HepG2 (cell line): Measurements from ENCODE around the gene TMEM237. TPM values are rescaled to one million over a fixed set of nuclear protein-coding genes. Genes with fewer than 3 reads are reported as not detected.

Experiments
- ATAC-seq: fragments of 200-7000 bp; cut with Tn5 transposase; 3 replicates; pipeline ENCODE4 v1.9.1; 2020; ENCODE audit warnings: mild to moderate bottlenecking, moderate library complexity
- BruUV-seq: library from RNA; stranded (reverse); fragments of 400-500 nt; replicated peaks from 2 replicates; lab custom pipeline; 2021; lab: Mats Ljungman, UMichigan
- CTCF ChIA-PET: fragments of 300-600 bp; formaldehyde crosslinking; extraction: SDS; loops from one replicate; lab custom pipeline; 2021; ENCODE audit warnings: low total read pairs, inconsistent platforms, low intra/inter-chr PET ratio; lab: Yijun Ruan, JAX
- POLR2A ChIA-PET: fragments of 350-600 bp; sonication (Branson Sonifier 250); formaldehyde crosslinking; loops from one replicate; lab custom pipeline; 2020; ENCODE audit warnings: antibody characterized with exemption, inconsistent platforms; lab: Yijun Ruan, JAX
- DNase-seq: peaks from one replicate; pipeline ENCODE4 v3.0.0-alpha.2; 2015; ENCODE audit warnings: low spot score
- FAIRE-seq: peaks from 3 replicates; lab custom pipeline; 2011; peaks lifted over from hg19 to GRCh38; lab: Jason Lieb, UNC
- H2AFZ ChIP-seq: one replicate; pipeline ENCODE4 v1.6.1; 2011; ENCODE audit warnings: low read length, inconsistent platforms
- H3K27ac ChIP-seq: fragments of 300-600 bp; 3 replicates; pipeline ENCODE4 v1.8.0; 2011; ENCODE audit warnings: mixed run types, mild to moderate bottlenecking, mixed read lengths, low read length, inconsistent platforms; ENCODE audit not compliant: insufficient read depth; ENCODE audit errors: extremely low read length
- H3K27me3 ChIP-seq, 2 experiments: fragments of 200-600 bp in 1 of 2; 2 replicates in 1 of 2; 3 replicates in 1 of 2; pipeline versions ENCODE4 v1.6.0 to v1.8.0; 2011; ENCODE audit warnings: low read length in 2 of 2, mild to moderate bottlenecking in 2 of 2, moderate library complexity in 2 of 2, inconsistent platforms in 1 of 2; ENCODE audit not compliant: insufficient read depth in 2 of 2, control insufficient read depth in 1 of 2
- H3K36me3 ChIP-seq, 2 experiments: fragments of 200-600 bp in 1 of 2; replicated peaks in 1 of 2; 2 replicates in 1 of 2; 3 replicates in 1 of 2; pipeline versions ENCODE4 v1.5.1 to v1.8.0; 2011; ENCODE audit warnings: low read length in 2 of 2, inconsistent platforms in 1 of 2; ENCODE audit not compliant: insufficient read depth in 2 of 2, control insufficient read depth in 1 of 2
- H3K4me1 ChIP-seq: 2 replicates; pipeline ENCODE4 v1.5.1; 2012; ENCODE audit warnings: low read length, inconsistent platforms; ENCODE audit not compliant: insufficient read depth
- H3K4me2 ChIP-seq: 2 replicates; pipeline ENCODE4 v1.6.0; 2011; ENCODE audit warnings: low read depth, low read length, inconsistent platforms
- H3K4me3 ChIP-seq, 3 experiments: fragments of 200-600 bp in 1 of 3; sonication (generic), shearing (Covaris generic) in 1 of 3; replicated peaks in 1 of 3; 2 replicates each; pipeline ENCODE4 v1.5.1; 2011 to 2016; ENCODE audit warnings: low read length in 3 of 3, inconsistent platforms in 2 of 3, low read depth in 2 of 3, mild to moderate bottlenecking in 2 of 3, control low read depth in 1 of 3, mixed read lengths in 1 of 3; ENCODE audit not compliant: insufficient read depth in 1 of 3
- H3K79me2 ChIP-seq: one replicate; pipeline ENCODE4 v1.6.1; 2011; ENCODE audit warnings: low read length, inconsistent platforms; ENCODE audit not compliant: insufficient read depth
- H3K9ac ChIP-seq: 2 replicates; pipeline ENCODE4 v1.6.0; 2011; ENCODE audit warnings: mild to moderate bottlenecking, low read depth, low read length, inconsistent platforms; ENCODE audit not compliant: insufficient read depth
- H3K9me3 ChIP-seq: 2 replicates; pipeline ENCODE4 v1.5.1; 2012; ENCODE audit warnings: mild to moderate bottlenecking, low read length
- H4K20me1 ChIP-seq: 2 replicates; pipeline ENCODE4 v1.6.0; 2011; ENCODE audit warnings: inconsistent platforms, mild to moderate bottlenecking, low read length, moderate library complexity; ENCODE audit not compliant: insufficient read depth
- CTCF ChIP-seq: sonication (generic); formaldehyde crosslinking; IDR thresholded peaks from 2 replicates; pipeline ENCODE4 v1.5.0; 2020; ENCODE audit warnings: mild to moderate bottlenecking, missing genetic modification reagents, moderate library complexity
- ETV5 ChIP-seq: IDR thresholded peaks from 2 replicates; pipeline ENCODE4 v1.6.1; 2018; ENCODE audit warnings: missing biosample characterization, missing genetic modification reagents, inconsistent platforms, borderline replicate concordance
- MTA1 ChIP-seq: sonication (generic); formaldehyde crosslinking; IDR thresholded peaks from 2 replicates; pipeline ENCODE4 v1.4.0; 2020; ENCODE audit warnings: missing genetic modification reagents, mild to moderate bottlenecking, borderline replicate concordance
- SMAD9 ChIP-seq: sonication (generic); formaldehyde crosslinking; IDR thresholded peaks from 2 replicates; pipeline ENCODE4 v1.5.1; 2020; ENCODE audit warnings: mild to moderate bottlenecking, missing genetic modification reagents
- SMC3 ChIP-seq: IDR thresholded peaks from 2 replicates; pipeline ENCODE4 v1.6.1; 2011; ENCODE audit warnings: low read length, improper control_type of control experiment
- SNAPC5 ChIP-seq: sonication (generic); formaldehyde crosslinking; IDR thresholded peaks from 2 replicates; pipeline ENCODE4 v1.8.1; 2023; ENCODE audit warnings: mild to moderate bottlenecking, missing genetic modification reagents, borderline replicate concordance
- TARDBP ChIP-seq: sonication (generic); formaldehyde crosslinking; IDR thresholded peaks from 2 replicates; pipeline ENCODE4 v1.8.0; 2022; ENCODE audit warnings: mild to moderate bottlenecking, missing genetic modification reagents
- U2AF2 ChIP-seq: fragments of 200-400 bp; formaldehyde crosslinking; IDR thresholded peaks from 2 replicates; pipeline ENCODE4 v1.6.1; 2017; ENCODE audit warnings: low read depth, mild to moderate bottlenecking, low read length
- XRCC5 ChIP-seq: fragments of 200-400 bp; formaldehyde crosslinking; optimal IDR thresholded peaks from 2 replicates; pipeline ENCODE3; 2017; ENCODE audit warnings: mild to moderate bottlenecking, low read length
- ZFP41 ChIP-seq: sonication (generic); formaldehyde crosslinking; IDR thresholded peaks from 2 replicates; pipeline ENCODE4 v1.4.0; 2020; ENCODE audit warnings: mild to moderate bottlenecking, missing genetic modification reagents, borderline replicate concordance
- ZNF12 ChIP-seq: sonication (generic); formaldehyde crosslinking; IDR thresholded peaks from 2 replicates; pipeline ENCODE4 v1.5.0; 2020; ENCODE audit warnings: missing genetic modification reagents
- ZNF263 ChIP-seq: sonication (generic); formaldehyde crosslinking; IDR thresholded peaks from 2 replicates; pipeline ENCODE4 v1.4.0; 2020; ENCODE audit warnings: missing genetic modification reagents
- ZNF318 ChIP-seq: sonication (generic); formaldehyde crosslinking; IDR thresholded peaks from 2 replicates; pipeline ENCODE4 v1.4.0; 2020; ENCODE audit warnings: mild to moderate bottlenecking, missing genetic modification reagents
- ZNF331 ChIP-seq: sonication (generic); formaldehyde crosslinking; IDR thresholded peaks from 2 replicates; pipeline ENCODE4 v1.4.0; 2020; ENCODE audit warnings: missing genetic modification reagents
- ZNF552 ChIP-seq: sonication (generic); formaldehyde crosslinking; IDR thresholded peaks from 2 replicates; pipeline ENCODE4 v1.9.0; 2022; ENCODE audit warnings: missing genetic modification reagents, mild to moderate bottlenecking, borderline replicate concordance
- ZNF709 ChIP-seq: sonication (generic); formaldehyde crosslinking; IDR thresholded peaks from 2 replicates; pipeline ENCODE4 v1.5.0; 2020; ENCODE audit warnings: mild to moderate bottlenecking, missing genetic modification reagents
- WGBS: methylation state at CpG from one replicate; pipeline ENCODE4 v1.1.6; 2017; ENCODE audit warnings: low lambda C conversion rate; 5-methylcytosine and 5-hydroxymethylcytosine counted together
- in situ Hi-C: cut with HindIII; loops from 2 replicates; pipeline ENCODE4 v1.10.0; 2017; ENCODE audit warnings: low pct_unique_long_range_greater_than_20kb; ENCODE audit not compliant: extremely low pct_ligation_motif_present
- intact Hi-C: fragments of 100-400 bp; cut with micrococcal nuclease; formaldehyde crosslinking; loops from one replicate; pipeline ENCODE4 v1.10.0; 2022; ENCODE audit not compliant: unreplicated experiment
- polyA plus RNA-seq, 8 experiments: library from polyadenylated mRNA; depleted of rRNA in 3 of 8; stranded (reverse) in 7 of 8; unstranded in 1 of 8; fragments of >200 nt; fragmentation: Illumina TruSeq in 4 of 8; extraction: Trizol in 4 of 8; gene quantifications; 2 replicates each; pipeline versions ENCODE4 v1.2.1 to v1.2.3, GENCODE V29; 2011 to 2016; ENCODE audit warnings: low read depth in 4 of 8, missing spikeins in 1 of 8, mixed read lengths in 1 of 8; ENCODE audit not compliant: insufficient read depth in 1 of 8
- total RNA-seq, 5 experiments: library from RNA; depleted of rRNA; stranded (reverse); fragments of >200 nt; fragmentation: Illumina TruSeq; extraction: Trizol; gene quantifications; 2 replicates each; pipeline ENCODE4 v1.2.3, GENCODE V29; 2016; ENCODE audit warnings: low read depth in 1 of 5

TMEM237 gene
- total and polyA plus RNA-seq, 2 of the 13 experiments (the other 11 are each of a cell fraction or from before 2014, with no cell fraction given) = 21.8 to 36.1 TPM

- H2AFZ ChIP-seq = no peak overlapping the region
- FAIRE-seq (peak; percentile 81), ATAC-seq (peak; percentile 96), DNase-seq (peak; percentile 49)
- no peak overlapping the region for H3K4me3 ChIP-seq
- BruUV-seq = no TSS peak
- ChIA-PET POLR2A (no interaction called here), CTCF (interaction anchor here (0.9 to 1.4 kb wide), 2 partner anchors 445 to 498 kb away, joined by 3 to 4 read pairs; no protein-coding TSS in a partner anchor)
- H3K4me1 ChIP-seq = no peaks in the 10 kb centered on the region
- in situ Hi-C loops (no loop called here), intact Hi-C loops (loop anchor here (1.0 kb wide), 1 partner anchor 498 kb away; no protein-coding TSS in a partner anchor)
- no peaks in the 10 kb centered on the region for H3K79me2 ChIP-seq
- H4K20me1 ChIP-seq = no peaks in the 10 kb centered on the region
- WGBS = 36% methylated on average over 6 of the region's 9 CpGs
- H3K36me3 ChIP-seq = no peaks in the 10 kb centered on the region
- H3K9me3 ChIP-seq = no peaks in the 10 kb centered on the region
- H3K27me3 ChIP-seq = peaks cover 0 to 19% of the 10 kb centered on the region in 2 experiments; a peak in 1 of 5 replicates
- no peak overlapping the region for H3K9ac ChIP-seq
- H3K27ac ChIP-seq = no peak overlapping the region
- H3K4me2 ChIP-seq = no peak overlapping the region
- TF ChIP-seq U2AF2 = no peak
- TF ChIP-seq ZNF12 (CRISPR knock-in tag) = no peak; the same call in 1 of the 2 replicates
- no peak for TF ChIP-seq ZNF709 (CRISPR knock-in tag)
- no peak for TF ChIP-seq MTA1
- TF ChIP-seq ZNF263 (CRISPR knock-in tag) = no peak
- TF ChIP-seq ZNF552 (CRISPR knock-in tag) = 0 out of 2 replicates have a peak, but pooled peaks have one; percentile 21
- TF ChIP-seq SMAD9 (CRISPR knock-in tag) = no peak
- TF ChIP-seq SMC3 = peak; percentile 51; the same call in 1 of the 2 replicates
- TF ChIP-seq XRCC5 = peak; percentile 80
- peak; percentile 82 for TF ChIP-seq CTCF (CRISPR knock-in tag)
- TF ChIP-seq TARDBP (CRISPR knock-in tag) = no peak
- TF ChIP-seq ETV5 = no peak
- 0 out of 2 replicates have a peak, but pooled peaks have one; percentile 31 for TF ChIP-seq ZNF331 (CRISPR knock-in tag)
- TF ChIP-seq ZFP41 (CRISPR knock-in tag) = 0 out of 2 replicates have a peak, but pooled peaks have one; percentile 41
- TF ChIP-seq SNAPC5 (CRISPR knock-in tag) = no peak
- TF ChIP-seq ZNF318 (CRISPR knock-in tag) = no peak
Measured at GRCh38 chr2:201680743-201681142, 37.4 kb upstream of the TMEM237 start.
